CD4-positive, alpha-beta memory T cell (primary cell): ENCODE data around the gene SYNDIG1L. TPM values are rescaled to one million over a fixed set of nuclear protein-coding genes. Genes with fewer than 3 reads are reported as not detected.

Experiments
- CTCF ChIA-PET: fragments of 350-600 bp; sonication (Branson Sonifier 250); formaldehyde crosslinking; loops from one replicate; lab custom pipeline; 2021; ENCODE audit warnings: inconsistent platforms; ENCODE audit not compliant: partially characterized antibody; lab: Charles Lee
- POLR2A ChIA-PET: fragments of 350-600 bp; sonication (Branson Sonifier 250); formaldehyde crosslinking; loops from one replicate; lab custom pipeline; 2021; ENCODE audit not compliant: partially characterized antibody; lab: Charles Lee
- DNase-seq, 5 donors: peaks; one replicate each; pipeline versions ENCODE4 v3.0.0 to v3.0.0-alpha.2; 2020 to 2022; ENCODE audit warnings: mixed read lengths in 1 of 5
- H3K27ac ChIP-seq: one replicate; pipeline ENCODE4 v1.7.0; 2013; ENCODE audit warnings: low read depth, low read length
- H3K27me3 ChIP-seq: 2 replicates; pipeline ENCODE4 v1.7.0; 2013; ENCODE audit warnings: mild to moderate bottlenecking, low read length, moderate library complexity; ENCODE audit not compliant: insufficient read depth
- H3K36me3 ChIP-seq: 2 replicates; pipeline ENCODE4 v1.7.0; 2013; ENCODE audit warnings: mild to moderate bottlenecking, low read length, moderate library complexity; ENCODE audit not compliant: insufficient read depth
- H3K4me1 ChIP-seq: 2 replicates; pipeline ENCODE4 v1.7.0; 2013; ENCODE audit warnings: mild to moderate bottlenecking, low read length, moderate library complexity; ENCODE audit not compliant: insufficient read depth
- H3K4me3 ChIP-seq, 2 donors: one replicate each; pipeline ENCODE4 v1.7.0; 2013; ENCODE audit warnings: low read length in 2 of 2, mild to moderate bottlenecking in 1 of 2
- H3K9me3 ChIP-seq, 2 donors: one replicate each; pipeline ENCODE4 v1.7.0; 2013; ENCODE audit warnings: low read length in 2 of 2, control low read depth in 1 of 2; ENCODE audit not compliant: control insufficient read depth in 1 of 2
- H3K27ac Mint-ChIP-seq, 7 donors: one replicate each; pipeline ENCODE4 v1.8.0; 2020 to 2021; ENCODE audit warnings: mixed read lengths in 7 of 7, mild to moderate bottlenecking in 6 of 7, inconsistent platforms in 3 of 7, moderate library complexity in 3 of 7
- H3K27me3 Mint-ChIP-seq, 2 donors: one replicate each; pipeline ENCODE4 v1.8.0; 2020 to 2021; ENCODE audit warnings: mixed read lengths in 2 of 2
- H3K36me3 Mint-ChIP-seq, 2 donors: one replicate each; pipeline ENCODE4 v1.8.0; 2020 to 2021; ENCODE audit warnings: mixed read lengths in 2 of 2, inconsistent platforms in 1 of 2, mild to moderate bottlenecking in 1 of 2
- H3K4me1 Mint-ChIP-seq, 4 donors: one replicate each; pipeline ENCODE4 v1.8.0; 2020 to 2021; ENCODE audit warnings: mixed read lengths in 4 of 4, mild to moderate bottlenecking in 1 of 4
- H3K4me3 Mint-ChIP-seq, 8 donors: one replicate each; pipeline ENCODE4 v1.8.0; 2020 to 2021; ENCODE audit warnings: mixed read lengths in 8 of 8, mild to moderate bottlenecking in 7 of 8, moderate library complexity in 6 of 8, inconsistent platforms in 3 of 8
- H3K9me3 Mint-ChIP-seq, 8 donors: one replicate each; pipeline ENCODE4 v1.8.0; 2020 to 2021; ENCODE audit warnings: mixed read lengths in 8 of 8, mild to moderate bottlenecking in 5 of 8, inconsistent platforms in 3 of 8, moderate library complexity in 1 of 8
- intact Hi-C: fragments of 100-400 bp; cut with micrococcal nuclease; formaldehyde crosslinking; loops from one replicate; pipeline ENCODE4 v1.15.1; 2023
- polyA plus RNA-seq, 2 donors: library from polyadenylated mRNA; unstranded; fragments of 300-500 nt; fragmentation: Illumina TruSeq; gene quantifications; one replicate each; pipeline ENCODE4 v1.2.3, GENCODE V29; 2021
- total RNA-seq, 2 experiments: library from RNA; stranded (reverse); gene quantifications; one replicate each; pipeline ENCODE4 v1.2.3, GENCODE V29; 2021

The SYNDIG1L gene
- total RNA-seq = not detected
- not detected for polyA plus RNA-seq

DNA sequence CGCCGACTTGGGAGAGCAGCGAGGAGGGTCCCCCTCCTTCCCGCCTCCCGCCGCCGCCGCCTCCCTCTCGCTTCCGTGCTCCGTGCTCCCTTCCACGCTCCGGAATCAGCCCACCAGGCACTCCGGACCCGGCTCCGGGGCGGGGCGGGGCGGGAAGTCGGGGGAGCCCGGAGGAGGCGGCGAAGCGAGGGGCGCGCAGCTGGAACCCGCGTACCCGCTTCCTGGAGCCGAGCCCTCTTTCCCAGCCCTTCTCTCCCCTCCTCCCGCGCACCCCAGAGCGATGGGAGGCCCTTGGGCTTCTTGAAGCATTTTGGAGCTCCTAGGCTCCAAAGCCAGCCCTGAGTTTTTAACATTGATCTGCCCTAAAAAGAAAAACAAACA, at the start of gene SYNDIG1L:
Gene SYNDIG1L, minus strand, starts transcription at position 9 of the 381 bp plus-strand sequence. CDS start 16,466 bp downstream, outside the sequence.
- H3K9me3 Mint-ChIP-seq = peaks cover 0 to 5% (median 1%) of the 10 kb centered on the region in 8 donors
- Histone ChIP-seq H3K4me1 (no peaks in the 10 kb centered on the region), H3K36me3 (no peaks in the 10 kb centered on the region), H3K9me3 (no peaks in the 10 kb centered on the region), H3K27ac (no peak within 1 kb of the TSS), H3K4me3 (no peak within 1 kb of the TSS), H3K27me3 (peaks cover 12% of the 10 kb centered on the region)
- CTCF ChIA-PET = no interaction called here
- H3K36me3 Mint-ChIP-seq = no peaks in the 10 kb centered on the region
- peak within 1 kb of the TSS in 3 of 7 donors; percentile 21 to 82 (median 23) for H3K27ac Mint-ChIP-seq
- no peak for DNase-seq
- peak within 1 kb of the TSS in 5 of 8 donors; percentile 6 to 74 (median 55) for H3K4me3 Mint-ChIP-seq
- POLR2A ChIA-PET = no interaction called here
- peaks cover 26 to 46% of the 10 kb centered on the region in 2 donors for H3K27me3 Mint-ChIP-seq
- H3K4me1 Mint-ChIP-seq = peaks cover 0 to 3% (median 2%) of the 10 kb centered on the region in 4 donors
- intact Hi-C loops = no loop called here

DNA sequence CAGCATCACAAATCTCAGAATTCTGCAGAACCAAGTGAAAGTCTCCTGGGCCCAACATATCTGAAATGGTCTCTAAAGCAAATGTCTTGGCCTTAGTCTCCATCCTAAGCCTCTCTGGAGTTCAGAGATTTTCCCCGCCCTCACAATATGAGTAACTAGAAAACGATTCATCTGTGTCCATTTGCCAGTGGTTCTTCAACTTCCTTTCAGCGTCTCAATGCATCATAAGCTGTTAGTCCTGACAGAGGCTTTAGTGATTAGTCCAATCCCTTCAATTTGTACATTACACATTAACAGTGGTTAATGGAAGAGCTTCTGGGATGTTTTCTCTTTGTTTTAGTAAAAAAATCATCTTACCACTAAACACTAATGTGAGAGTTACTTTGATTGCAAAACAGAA, 49.7 kb upstream of the SYNDIG1L start:
- H3K4me1 Mint-ChIP-seq = no peaks in the 10 kb centered on the region
- H3K27ac Mint-ChIP-seq = peak overlapping the region in 1 of 7 donors; percentile 16
- Histone ChIP-seq H3K4me3 (no peak overlapping the region), H3K4me1 (no peaks in the 10 kb centered on the region), H3K27me3 (no peaks in the 10 kb centered on the region), H3K9me3 (no peaks in the 10 kb centered on the region), H3K36me3 (peaks cover 4% of the 10 kb centered on the region), H3K27ac (no peak overlapping the region)
- no peaks in the 10 kb centered on the region for H3K27me3 Mint-ChIP-seq
- H3K4me3 Mint-ChIP-seq = no peak overlapping the region
- ChIA-PET POLR2A (no interaction called here), CTCF (no interaction called here)
- no peak for DNase-seq
- H3K36me3 Mint-ChIP-seq = peaks cover 21 to 62% of the 10 kb centered on the region in 2 donors
- intact Hi-C loops = no loop called here
- peaks cover 0 to 2% (median 0%) of the 10 kb centered on the region in 8 donors for H3K9me3 Mint-ChIP-seq

DNA sequence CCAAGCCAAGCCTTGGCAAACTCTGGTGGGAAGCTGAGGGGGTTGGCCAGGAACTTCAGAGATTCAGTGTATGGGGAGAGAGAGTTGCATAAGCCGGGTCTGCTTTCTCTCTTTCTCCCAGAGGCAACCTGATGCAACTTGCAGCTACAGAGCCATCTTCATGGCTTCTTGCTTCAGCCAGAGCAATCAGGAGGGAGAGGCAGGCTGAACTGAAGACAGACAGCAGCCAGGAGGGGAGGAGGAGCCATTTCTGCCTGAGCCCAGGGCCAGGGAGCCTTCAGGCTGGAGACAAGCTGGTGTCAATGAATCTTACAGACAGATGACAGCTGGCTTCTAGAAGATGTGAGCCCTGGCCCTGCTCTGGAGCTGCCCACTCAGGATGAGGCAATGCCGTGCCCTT, 48.4 kb upstream of the SYNDIG1L start:
- H3K27ac Mint-ChIP-seq = no peak overlapping the region

DNA sequence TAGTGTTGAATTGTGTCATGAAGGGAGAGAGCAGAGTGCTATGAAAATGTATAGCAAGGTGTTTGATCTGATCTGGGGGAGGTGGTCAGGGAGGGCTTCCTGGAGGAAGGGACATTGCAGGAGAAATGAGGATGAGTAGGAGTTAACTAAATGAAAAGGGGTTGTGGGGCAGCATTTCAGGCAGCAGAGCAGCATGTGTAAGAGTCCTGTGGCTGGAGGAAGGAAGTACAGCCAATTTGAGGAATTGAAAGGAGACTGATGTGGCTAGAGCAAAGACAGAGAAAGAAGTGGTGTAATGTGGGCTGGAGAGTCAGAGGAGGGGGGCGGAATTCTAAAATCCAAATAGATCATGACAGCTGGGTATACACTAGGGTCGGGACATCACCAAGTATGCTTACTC, 46.6 kb upstream of the SYNDIG1L start:
- H3K9me3 Mint-ChIP-seq = peaks cover 0 to 2% (median 0%) of the 10 kb centered on the region in 8 donors
- intact Hi-C loops = no loop called here
- ChIA-PET POLR2A (interaction anchor here (0.6 kb wide), 1 partner anchor 194 kb away, joined by 5 read pairs; no protein-coding TSS in a partner anchor), CTCF (no interaction called here)
- H3K27ac Mint-ChIP-seq = no peak overlapping the region
- H3K27me3 ChIP-seq = no peaks in the 10 kb centered on the region
- H3K4me1 ChIP-seq = no peaks in the 10 kb centered on the region
- H3K36me3 ChIP-seq = no peaks in the 10 kb centered on the region
- H3K4me1 Mint-ChIP-seq = no peaks in the 10 kb centered on the region
- no peak overlapping the region for H3K27ac ChIP-seq
- no peak overlapping the region for H3K4me3 ChIP-seq
- peaks cover 6 to 45% of the 10 kb centered on the region in 2 donors for H3K36me3 Mint-ChIP-seq
- DNase-seq = no peak
- no peak overlapping the region for H3K4me3 Mint-ChIP-seq
- H3K9me3 ChIP-seq = no peaks in the 10 kb centered on the region
- no peaks in the 10 kb centered on the region for H3K27me3 Mint-ChIP-seq

More for the DNA sequence above, 48.4 kb upstream of the SYNDIG1L start:
- peaks cover 8 to 51% of the 10 kb centered on the region in 2 donors for H3K36me3 Mint-ChIP-seq
- Histone ChIP-seq H3K36me3 (no peaks in the 10 kb centered on the region), H3K4me1 (no peaks in the 10 kb centered on the region), H3K4me3 (no peak overlapping the region), H3K9me3 (no peaks in the 10 kb centered on the region), H3K27ac (no peak overlapping the region), H3K27me3 (no peaks in the 10 kb centered on the region)
- POLR2A ChIA-PET = no interaction called here
- intact Hi-C loops = no loop called here
- H3K4me3 Mint-ChIP-seq = no peak overlapping the region
- no peak for DNase-seq
- no peaks in the 10 kb centered on the region for H3K4me1 Mint-ChIP-seq
- H3K9me3 Mint-ChIP-seq = peaks cover 0 to 2% (median 0%) of the 10 kb centered on the region in 8 donors
- CTCF ChIA-PET = no interaction called here
- H3K27me3 Mint-ChIP-seq = no peaks in the 10 kb centered on the region

DNA sequence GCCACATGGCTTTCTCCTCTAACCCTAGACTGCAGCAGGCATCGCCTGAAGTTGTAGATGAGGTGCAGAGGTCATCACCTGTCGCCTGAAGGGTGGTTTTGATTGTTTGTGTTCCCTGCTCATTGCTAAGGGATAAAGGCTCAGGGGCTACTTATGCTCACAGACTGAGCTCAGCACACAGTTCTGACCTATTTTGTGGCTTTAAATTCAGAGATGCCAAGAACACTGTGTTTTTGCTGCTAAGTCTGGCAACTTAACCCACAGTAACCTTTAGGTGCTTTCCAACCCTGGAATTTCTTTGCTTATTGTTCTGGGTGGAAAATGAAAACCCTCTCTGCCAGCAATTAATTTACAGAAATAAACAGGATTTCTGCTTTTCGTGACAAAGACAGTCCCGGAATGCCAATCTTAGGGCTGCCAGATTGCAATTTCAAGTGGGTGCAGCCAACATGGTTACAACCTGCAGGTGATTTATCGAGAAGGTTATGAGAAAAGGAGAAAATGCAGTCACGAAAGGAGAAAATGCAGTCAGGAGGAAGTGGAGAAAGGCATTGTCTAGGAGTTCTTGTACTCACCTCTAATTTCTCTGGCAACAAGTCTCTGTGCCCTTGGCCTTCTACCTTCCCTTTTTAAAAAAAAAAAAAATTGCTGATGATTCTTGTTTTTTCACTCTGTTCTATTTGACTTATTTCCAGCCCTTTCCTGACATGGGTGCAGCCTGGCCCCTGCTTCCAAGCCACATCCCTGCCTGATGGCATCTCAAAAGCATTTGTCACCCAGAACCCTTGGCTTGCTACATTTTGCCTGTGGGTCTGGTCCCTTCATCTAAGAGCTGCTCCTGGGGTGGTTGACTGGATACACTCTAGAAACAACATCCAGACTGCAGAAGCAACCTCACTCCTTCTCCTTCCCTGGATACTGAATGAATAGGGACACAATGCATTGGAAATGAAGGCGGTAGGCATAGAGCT, 43.8 kb upstream of the SYNDIG1L start:
- DNase-seq = no peak
- Mint-ChIP-seq H3K36me3 (peaks cover 6 to 28% of the 10 kb centered on the region in 2 donors), H3K4me3 (no peak overlapping the region), H3K9me3 (peaks cover 0 to 2% (median 0%) of the 10 kb centered on the region in 8 donors), H3K27ac (no peak overlapping the region), H3K27me3 (no peaks in the 10 kb centered on the region), H3K4me1 (no peaks in the 10 kb centered on the region)
- Histone ChIP-seq H3K4me1 (no peaks in the 10 kb centered on the region), H3K36me3 (no peaks in the 10 kb centered on the region), H3K27me3 (no peaks in the 10 kb centered on the region), H3K27ac (no peak overlapping the region), H3K9me3 (no peaks in the 10 kb centered on the region), H3K4me3 (no peak overlapping the region)
- POLR2A ChIA-PET = no interaction called here
- intact Hi-C loops = no loop called here
- CTCF ChIA-PET = no interaction called here

DNA sequence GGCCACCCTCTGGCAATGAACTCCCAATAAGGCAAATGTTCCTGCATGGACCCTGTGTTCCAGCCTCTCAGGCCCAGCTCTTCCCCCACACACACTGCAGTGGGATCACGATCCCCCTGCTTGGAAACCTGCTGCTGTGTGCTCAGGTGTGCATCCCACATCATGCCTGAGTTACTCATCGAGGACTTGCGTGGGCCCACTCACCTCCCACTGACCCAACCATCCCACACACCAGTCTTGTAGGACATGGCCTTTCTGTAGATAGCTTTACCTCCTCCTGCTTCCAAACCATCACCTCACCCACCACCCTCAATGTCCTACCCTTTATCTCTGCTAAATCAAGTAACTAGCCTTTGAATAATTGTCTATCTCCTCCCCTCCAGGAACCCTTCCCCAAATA, 42.5 kb upstream of the SYNDIG1L start:
- Mint-ChIP-seq H3K27me3 (no peaks in the 10 kb centered on the region), H3K9me3 (peaks cover 0 to 2% (median 0%) of the 10 kb centered on the region in 8 donors), H3K36me3 (peaks cover 5 to 17% of the 10 kb centered on the region in 2 donors), H3K4me1 (no peaks in the 10 kb centered on the region), H3K27ac (peak overlapping the region in 1 of 7 donors; percentile 25), H3K4me3 (no peak overlapping the region)
- ChIA-PET CTCF (no interaction called here), POLR2A (no interaction called here)
- Histone ChIP-seq H3K4me1 (no peaks in the 10 kb centered on the region), H3K4me3 (no peak overlapping the region), H3K27me3 (no peaks in the 10 kb centered on the region), H3K9me3 (no peaks in the 10 kb centered on the region), H3K27ac (no peak overlapping the region), H3K36me3 (no peaks in the 10 kb centered on the region)
- no peak for DNase-seq
- intact Hi-C loops = no loop called here

DNA sequence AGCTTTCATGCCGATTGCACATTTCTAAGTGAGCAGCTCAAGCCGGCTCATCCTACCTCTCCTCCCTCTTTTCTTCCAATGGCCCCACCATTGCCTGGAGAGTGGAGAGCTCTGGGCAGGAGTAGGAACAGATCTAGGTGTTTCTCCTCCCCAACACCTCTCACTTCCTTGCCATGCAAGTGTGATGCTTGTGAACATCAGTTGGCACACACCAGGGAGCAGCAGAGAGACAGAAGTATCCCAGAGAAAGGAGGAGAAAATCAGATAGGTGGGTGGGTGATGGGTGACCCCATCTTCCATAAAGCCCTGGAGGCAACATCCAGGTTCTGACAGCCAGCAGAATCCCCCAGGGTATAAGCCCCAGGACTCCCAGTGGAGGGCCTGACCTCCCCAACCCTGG, 39.3 kb upstream of the SYNDIG1L start:
- H3K36me3 Mint-ChIP-seq = no peaks in the 10 kb centered on the region
- Histone ChIP-seq H3K27me3 (no peaks in the 10 kb centered on the region), H3K27ac (no peak overlapping the region), H3K4me3 (no peak overlapping the region), H3K36me3 (no peaks in the 10 kb centered on the region), H3K4me1 (no peaks in the 10 kb centered on the region), H3K9me3 (no peaks in the 10 kb centered on the region)
- no peak overlapping the region for H3K4me3 Mint-ChIP-seq
- CTCF ChIA-PET = no interaction called here
- peaks cover 0 to 7% of the 10 kb centered on the region in 2 donors for H3K27me3 Mint-ChIP-seq
- H3K4me1 Mint-ChIP-seq = no peaks in the 10 kb centered on the region
- no peaks in the 10 kb centered on the region for H3K9me3 Mint-ChIP-seq
- no peak for DNase-seq
- H3K27ac Mint-ChIP-seq = no peak overlapping the region
- intact Hi-C loops = no loop called here
- POLR2A ChIA-PET = interaction anchor here (1.6 kb wide), 1 partner anchor 20 kb away, joined by 3 read pairs; no protein-coding TSS in a partner anchor
